ENCODE data around the gene VPS13A. TPM values are rescaled to one million over a fixed set of nuclear protein-coding genes. Genes with fewer than 3 reads are reported as not detected.

The VPS13A gene
- 4.4 and 7.3 TPM in 2 replicates for total RNA-seq

GRCh38 chr9:77177143-77177893, at the start of gene VPS13A:
TSS of gene VPS13A (plus strand) at chr9:77177534. CDS start at chr9:77177705, 171 bp downstream.

Other genes starting within 250 kb of the VPS13A start
- not detected in 2 replicates for gene FOXB2, start 157.9 kb upstream of the VPS13A start, total RNA-seq